HEK293 (cell line): ENCODE data around the gene TTC24.

Experiments used
- MEIS1 ChIP-seq: sonication (generic); formaldehyde crosslinking; IDR thresholded peaks from 2 replicates; pipeline ENCODE4 v1.8.1; 2022; ENCODE audit warnings: missing genetic modification reagents, mild to moderate bottlenecking, borderline replicate concordance
- RBAK ChIP-seq: fragments of 450-650 bp; formaldehyde crosslinking; IDR thresholded peaks from 2 replicates; pipeline ENCODE4 v1.5.1; 2016; ENCODE audit warnings: missing biosample characterization, missing genetic modification characterization
- YY1 ChIP-seq: fragments of 450-650 bp; formaldehyde crosslinking; IDR thresholded peaks from 2 replicates; pipeline ENCODE4 v1.5.1; 2018; ENCODE audit warnings: missing biosample characterization, missing genetic modification characterization
- ZBTB8A ChIP-seq: fragments of 450-650 bp; formaldehyde crosslinking; IDR thresholded peaks from 2 replicates; pipeline ENCODE4 v1.5.1; 2016; ENCODE audit warnings: missing biosample characterization, missing genetic modification characterization
- ZNF112 ChIP-seq: fragments of 450-650 bp; formaldehyde crosslinking; IDR thresholded peaks from 2 replicates; pipeline ENCODE4 v1.5.0; 2017; ENCODE audit warnings: missing biosample characterization, missing genetic modification characterization
- ZNF138 ChIP-seq: fragments of 450-650 bp; formaldehyde crosslinking; IDR thresholded peaks from 2 replicates; pipeline ENCODE4 v1.5.1; 2016; ENCODE audit warnings: missing biosample characterization, missing genetic modification characterization, borderline replicate concordance
- ZNF19 ChIP-seq: fragments of 450-650 bp; formaldehyde crosslinking; IDR thresholded peaks from 2 replicates; pipeline ENCODE4; 2016; ENCODE audit warnings: missing biosample characterization, missing genetic modification characterization, low read depth
- ZNF274 ChIP-seq, 2 experiments: fragments of 200-500 bp in 1 of 2; fragments of 450-650 bp in 1 of 2; sonication (Bioruptor generic) in 1 of 2; formaldehyde crosslinking in 1 of 2; IDR thresholded peaks; 2 replicates each; pipeline versions ENCODE4 v1.5.1 to v1.6.1; 2014 to 2016; ENCODE audit warnings: borderline replicate concordance in 1 of 2, inconsistent platforms in 1 of 2, low read length in 1 of 2, missing biosample characterization in 1 of 2, missing genetic modification characterization in 1 of 2
- ZNF324 ChIP-seq: fragments of 450-650 bp; formaldehyde crosslinking; IDR thresholded peaks from 2 replicates; pipeline ENCODE4 v1.5.1; 2016; ENCODE audit warnings: missing biosample characterization, missing genetic modification characterization
- TF ChIP-seq, protein P1 (sequence below): fragments of 450-650 bp; formaldehyde crosslinking; IDR thresholded peaks from 2 replicates; pipeline ENCODE4 v1.5.1; 2016; ENCODE audit warnings: missing biosample characterization, missing genetic modification characterization
- TF ChIP-seq, protein P2 (sequence below): fragments of 450-650 bp; formaldehyde crosslinking; IDR thresholded peaks from 2 replicates; pipeline ENCODE4 v1.5.1; 2016; ENCODE audit warnings: missing biosample characterization, missing genetic modification characterization

DNA sequence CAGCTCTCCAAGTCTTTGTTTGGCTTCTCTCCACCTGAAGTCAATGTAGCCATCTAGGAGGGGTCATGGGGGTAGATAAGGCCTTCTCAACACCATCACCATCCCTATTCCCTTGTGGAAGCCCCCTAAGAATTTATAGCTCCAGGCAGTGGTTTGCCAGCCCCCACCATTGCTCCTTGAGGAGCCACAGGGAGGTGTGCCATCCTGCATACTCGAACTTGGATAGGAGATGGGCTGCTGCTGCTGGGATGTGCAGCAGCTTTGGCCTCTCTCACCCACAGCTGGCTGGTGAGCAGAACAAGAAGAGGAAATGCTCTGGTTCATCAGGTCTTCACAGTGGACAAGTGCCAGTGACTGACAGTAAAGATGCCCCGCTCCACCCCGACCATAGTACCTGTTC lies 16.9 kb downstream of the TTC24 start:
- TF ChIP-seq, protein P1, sequence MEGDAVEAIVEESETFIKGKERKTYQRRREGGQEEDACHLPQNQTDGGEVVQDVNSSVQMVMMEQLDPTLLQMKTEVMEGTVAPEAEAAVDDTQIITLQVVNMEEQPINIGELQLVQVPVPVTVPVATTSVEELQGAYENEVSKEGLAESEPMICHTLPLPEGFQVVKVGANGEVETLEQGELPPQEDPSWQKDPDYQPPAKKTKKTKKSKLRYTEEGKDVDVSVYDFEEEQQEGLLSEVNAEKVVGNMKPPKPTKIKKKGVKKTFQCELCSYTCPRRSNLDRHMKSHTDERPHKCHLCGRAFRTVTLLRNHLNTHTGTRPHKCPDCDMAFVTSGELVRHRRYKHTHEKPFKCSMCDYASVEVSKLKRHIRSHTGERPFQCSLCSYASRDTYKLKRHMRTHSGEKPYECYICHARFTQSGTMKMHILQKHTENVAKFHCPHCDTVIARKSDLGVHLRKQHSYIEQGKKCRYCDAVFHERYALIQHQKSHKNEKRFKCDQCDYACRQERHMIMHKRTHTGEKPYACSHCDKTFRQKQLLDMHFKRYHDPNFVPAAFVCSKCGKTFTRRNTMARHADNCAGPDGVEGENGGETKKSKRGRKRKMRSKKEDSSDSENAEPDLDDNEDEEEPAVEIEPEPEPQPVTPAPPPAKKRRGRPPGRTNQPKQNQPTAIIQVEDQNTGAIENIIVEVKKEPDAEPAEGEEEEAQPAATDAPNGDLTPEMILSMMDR (tag by site-specific recombination), result no peak
- no peak for TF ChIP-seq YY1
- TF ChIP-seq ZNF138 (tag by site-specific recombination), result no peak
- TF ChIP-seq ZNF112 (tag by site-specific recombination), result no peak
- TF ChIP-seq MEIS1, result no peak
- no peak for TF ChIP-seq ZBTB8A (tag by site-specific recombination)
- TF ChIP-seq ZNF19 (tag by site-specific recombination), result no peak
- TF ChIP-seq, protein P2, sequence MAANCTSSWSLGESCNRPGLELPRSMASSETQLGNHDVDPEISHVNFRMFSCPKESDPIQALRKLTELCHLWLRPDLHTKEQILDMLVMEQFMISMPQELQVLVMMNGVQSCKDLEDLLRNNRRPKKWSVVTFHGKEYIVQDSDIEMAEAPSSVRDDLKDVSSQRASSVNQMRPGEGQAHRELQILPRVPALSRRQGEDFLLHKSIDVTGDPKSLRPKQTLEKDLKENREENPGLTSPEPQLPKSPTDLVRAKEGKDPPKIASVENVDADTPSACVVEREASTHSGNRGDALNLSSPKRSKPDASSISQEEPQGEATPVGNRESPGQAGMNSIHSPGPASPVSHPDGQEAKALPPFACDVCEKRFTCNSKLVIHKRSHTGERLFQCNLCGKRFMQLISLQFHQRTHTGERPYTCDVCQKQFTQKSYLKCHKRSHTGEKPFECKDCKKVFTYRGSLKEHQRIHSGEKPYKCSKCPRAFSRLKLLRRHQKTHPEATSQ (tag by site-specific recombination), result no peak
- TF ChIP-seq RBAK (tag by site-specific recombination), result no peak
- TF ChIP-seq ZNF274 (IDR thresholded peaks at IDR 0.05; ENCODE audit: low read length), result no peak
- TF ChIP-seq ZNF274 (tag by site-specific recombination; IDR thresholded peaks at IDR 0.05; ENCODE audit: borderline replicate concordance), result no peak
- TF ChIP-seq ZNF324, result no peak
